ENCODE data around the gene ZC3H7B.

Gene ZC3H7B

DNA sequence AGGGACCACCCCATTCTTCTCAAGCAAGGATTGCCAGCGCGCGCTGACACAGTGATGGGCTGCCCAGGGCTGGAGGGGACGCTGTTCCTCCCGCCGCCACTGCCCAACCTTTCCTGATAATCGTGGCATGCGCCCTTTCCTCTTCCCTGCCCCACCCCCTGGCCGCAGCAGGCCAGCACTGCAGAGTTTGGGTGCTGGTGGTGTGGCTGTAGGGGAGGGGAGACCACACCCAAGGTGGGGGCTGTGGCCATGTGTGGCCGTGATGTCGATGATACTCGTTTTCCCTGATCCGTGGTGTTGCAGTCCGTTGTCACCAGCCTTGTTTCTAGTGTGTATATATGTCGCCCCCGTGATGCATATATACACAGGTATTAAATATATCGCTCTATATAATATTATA, 57.6 kb downstream of the ZC3H7B start:
- DNase-seq: no peak

DNA sequence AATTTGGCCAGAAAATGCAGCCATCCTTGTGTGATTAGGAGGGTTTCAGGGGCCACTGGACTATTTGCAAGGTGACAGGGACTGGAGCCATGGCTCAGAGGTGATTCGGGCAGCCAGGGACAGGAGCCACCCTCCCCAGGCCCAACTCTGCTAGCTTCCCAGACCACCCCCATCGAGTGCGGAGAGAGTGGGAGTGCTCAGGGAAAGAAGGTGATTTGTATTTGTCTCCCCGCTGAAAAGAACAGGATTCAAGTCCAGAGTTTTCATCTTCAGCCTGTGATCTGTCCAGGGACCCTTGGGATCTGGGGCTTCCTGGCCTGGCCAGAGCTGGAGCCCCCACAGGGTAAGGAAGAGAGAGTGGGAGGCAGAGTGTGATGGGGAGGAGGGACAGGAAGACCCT, 58.1 kb downstream of the ZC3H7B start:
- no peak for DNase-seq

DNA sequence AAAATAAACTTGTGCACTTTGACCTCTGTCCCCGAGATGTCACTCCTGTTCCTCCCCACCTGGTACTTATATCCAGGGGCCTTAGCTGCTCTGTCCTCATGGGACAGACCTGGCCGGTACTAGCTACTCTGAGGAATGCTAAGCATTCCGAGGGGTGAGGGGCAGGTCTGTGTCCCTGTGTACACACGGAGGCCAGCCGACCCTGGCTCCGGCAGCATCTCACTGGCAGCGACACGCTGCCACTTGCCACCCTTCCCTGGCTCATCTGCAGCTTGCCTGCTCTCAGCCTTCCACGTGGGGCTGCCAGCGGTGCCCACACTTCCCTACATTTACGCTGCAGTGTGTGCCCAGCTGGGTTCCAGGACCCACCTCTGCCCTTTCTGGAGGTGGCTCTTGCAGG, 58.8 kb downstream of the ZC3H7B start:
- DNase-seq: no peak

DNA sequence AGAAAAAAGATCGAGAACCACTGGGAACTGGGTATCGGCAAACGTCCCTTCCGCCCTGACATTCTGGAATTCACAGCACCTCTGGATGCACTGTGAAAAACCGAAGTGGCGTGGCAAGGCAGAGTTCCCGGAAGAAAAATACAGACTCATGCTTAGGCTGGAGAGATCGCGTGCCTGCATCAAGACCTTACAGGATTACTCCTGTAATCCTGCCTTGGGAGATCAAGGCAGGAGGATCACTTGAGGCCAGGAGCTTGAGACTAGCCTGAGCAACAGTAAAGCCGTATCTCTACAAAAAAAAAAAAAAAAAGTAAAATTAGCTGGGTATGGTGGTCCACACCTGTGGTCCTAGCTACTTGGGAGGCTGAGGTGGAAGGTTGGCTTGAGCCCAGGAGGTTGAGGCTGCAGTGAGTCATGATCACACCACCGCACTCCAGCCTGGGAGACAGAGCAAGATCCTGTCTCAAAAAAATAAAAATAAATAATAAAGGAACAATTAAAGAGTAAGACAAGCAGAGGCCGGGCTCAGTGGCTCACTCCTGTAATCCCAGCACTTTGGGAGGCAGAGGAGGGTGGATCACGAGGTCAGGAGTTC, 60.5 kb downstream of the ZC3H7B start:
- no peak for DNase-seq

DNA sequence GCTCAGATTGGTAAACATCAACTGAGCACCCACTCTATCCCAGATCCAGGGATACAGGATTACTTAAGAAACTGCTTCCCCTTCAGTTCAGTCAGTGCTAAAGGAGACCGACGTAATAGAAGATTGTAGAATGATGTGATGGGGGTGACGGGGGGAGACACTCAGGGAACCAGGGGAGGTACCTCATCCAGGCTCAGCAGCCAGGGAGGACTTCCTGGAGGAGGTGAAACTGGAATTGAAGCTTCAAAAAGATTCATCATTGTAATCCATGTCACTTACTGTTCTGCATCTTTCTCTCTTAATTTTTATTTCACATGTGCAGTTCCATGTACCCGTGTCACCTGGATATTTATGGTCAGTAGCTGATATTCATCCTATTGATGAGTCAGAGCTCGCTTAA, 61.3 kb downstream of the ZC3H7B start:
- DNase-seq: no peak

DNA sequence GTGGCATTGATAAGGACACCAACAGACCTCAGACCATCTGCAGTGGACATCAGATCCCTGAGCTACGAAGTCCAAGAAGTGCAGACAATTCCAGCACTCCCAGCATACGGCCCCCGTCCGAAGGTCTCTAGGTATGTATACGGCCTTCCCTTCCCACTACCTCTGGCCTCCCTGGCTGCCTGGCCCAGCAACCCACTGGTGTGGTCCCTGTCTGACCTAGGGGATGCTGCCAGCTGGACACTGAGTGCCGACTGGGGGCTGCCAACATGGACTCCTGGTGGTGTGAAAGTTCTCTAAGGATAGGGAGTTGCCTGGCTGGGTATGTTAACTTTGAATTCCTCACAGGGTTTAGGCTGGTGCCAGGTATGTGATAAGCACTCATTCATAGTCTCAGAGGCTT, 62.9 kb downstream of the ZC3H7B start:
- DNase-seq: no peak

DNA sequence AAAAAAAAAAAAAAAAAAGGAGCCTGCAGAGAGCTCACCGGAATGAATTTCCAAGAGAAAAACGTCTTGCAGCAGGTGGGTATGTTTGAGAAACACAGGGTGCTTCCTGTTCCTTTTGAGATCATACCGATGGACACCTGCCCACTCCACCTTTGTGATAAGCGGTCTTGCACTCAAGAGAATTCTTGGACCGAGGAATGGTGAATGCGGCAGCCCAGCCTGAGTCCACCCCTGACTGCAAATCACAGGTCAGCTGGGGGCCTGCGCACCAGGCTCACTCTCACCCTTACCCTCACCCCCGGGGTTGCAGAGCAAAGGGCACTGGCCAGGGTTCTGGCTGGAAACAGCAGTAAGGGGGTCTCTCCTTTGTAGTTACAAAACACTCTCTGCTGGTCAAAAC, 63.6 kb downstream of the ZC3H7B start:
- DNase-seq: no peak

DNA sequence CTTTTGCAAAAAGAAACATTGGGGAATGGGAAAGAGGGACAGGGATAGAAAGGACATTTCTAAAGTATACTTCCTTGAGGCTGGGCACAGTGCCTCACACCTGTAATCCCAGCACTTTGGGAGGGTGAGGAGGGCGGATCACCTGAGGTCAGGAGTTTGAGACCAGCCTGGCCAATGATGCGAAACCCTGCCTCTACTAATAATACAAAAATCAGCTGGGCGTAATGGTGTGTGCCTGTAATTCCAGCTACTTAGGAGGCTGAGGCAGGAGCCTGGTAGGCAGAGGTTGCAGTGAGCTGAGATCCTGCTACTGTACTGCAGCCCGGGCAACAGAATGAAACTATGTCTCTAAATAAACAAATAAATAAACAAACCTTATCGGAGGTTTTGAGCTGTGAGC, 64.1 kb downstream of the ZC3H7B start:
- no peak for DNase-seq

DNA sequence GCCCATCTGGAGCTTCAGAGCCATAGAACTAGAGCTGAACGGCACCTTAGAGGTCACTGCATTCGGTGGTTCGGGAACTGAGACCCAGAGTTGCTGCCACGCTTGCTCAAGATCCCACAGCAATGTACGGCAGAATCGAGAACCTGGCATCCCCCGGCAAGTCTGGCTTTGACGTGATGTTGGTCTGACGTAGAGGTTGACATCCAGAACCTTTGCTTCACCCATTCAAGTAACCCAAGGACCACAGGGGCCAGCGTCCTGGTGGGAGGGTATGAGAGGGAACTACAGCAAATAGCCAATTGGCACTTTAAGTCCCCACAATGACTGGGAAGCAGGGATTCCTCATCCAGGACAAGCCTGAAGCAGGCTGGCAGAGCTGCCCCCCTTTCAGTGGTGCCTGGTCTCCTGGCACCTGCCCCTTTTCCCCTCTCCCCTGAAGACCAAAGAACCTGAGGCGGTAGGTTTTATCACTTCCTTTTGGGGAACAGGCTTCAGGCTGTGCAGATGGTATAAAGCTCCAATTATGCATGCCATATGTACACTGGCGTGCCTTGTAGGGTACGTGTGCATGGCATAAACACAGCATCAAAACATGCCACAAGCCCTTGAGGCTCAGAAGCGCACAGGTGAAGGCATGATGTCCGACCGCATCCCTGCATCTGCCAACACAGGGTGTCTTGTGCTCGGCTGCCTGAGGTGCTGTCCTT, 65.2 kb downstream of the ZC3H7B start:
- DNase-seq: no peak

DNA sequence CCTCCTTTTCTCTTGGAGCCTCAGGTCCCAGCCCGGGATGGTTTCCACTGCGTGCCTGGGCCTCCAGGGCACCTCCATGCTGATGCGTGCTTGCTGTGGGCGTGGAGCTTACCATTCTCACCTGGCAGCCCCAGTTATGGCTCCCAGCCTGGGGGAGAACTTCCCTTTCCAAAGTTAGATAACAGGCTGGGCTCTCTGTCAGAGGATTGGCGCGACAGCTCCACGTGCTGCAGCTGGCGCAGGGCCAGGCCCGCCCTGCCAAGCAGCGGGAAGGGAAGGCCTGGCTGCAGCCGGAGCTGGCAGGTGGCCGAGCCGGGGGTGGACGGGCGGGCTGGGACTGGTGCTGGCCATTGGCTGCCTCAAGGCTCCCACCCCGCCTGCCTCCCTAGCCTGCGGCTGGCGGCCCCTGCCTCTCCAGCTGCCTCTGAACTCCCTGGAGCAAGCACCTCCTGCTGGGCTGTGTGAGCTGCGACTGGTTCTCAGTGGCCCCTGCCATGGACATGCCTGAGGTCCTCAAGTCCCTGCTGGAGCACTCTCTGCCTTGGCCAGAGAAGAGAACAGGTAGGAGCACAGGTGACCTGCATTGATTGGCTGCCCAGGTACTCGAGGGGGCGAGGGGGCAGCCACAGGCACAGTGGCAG, 65.8 kb downstream of the ZC3H7B start:
- peak; percentile 98 for DNase-seq

DNA sequence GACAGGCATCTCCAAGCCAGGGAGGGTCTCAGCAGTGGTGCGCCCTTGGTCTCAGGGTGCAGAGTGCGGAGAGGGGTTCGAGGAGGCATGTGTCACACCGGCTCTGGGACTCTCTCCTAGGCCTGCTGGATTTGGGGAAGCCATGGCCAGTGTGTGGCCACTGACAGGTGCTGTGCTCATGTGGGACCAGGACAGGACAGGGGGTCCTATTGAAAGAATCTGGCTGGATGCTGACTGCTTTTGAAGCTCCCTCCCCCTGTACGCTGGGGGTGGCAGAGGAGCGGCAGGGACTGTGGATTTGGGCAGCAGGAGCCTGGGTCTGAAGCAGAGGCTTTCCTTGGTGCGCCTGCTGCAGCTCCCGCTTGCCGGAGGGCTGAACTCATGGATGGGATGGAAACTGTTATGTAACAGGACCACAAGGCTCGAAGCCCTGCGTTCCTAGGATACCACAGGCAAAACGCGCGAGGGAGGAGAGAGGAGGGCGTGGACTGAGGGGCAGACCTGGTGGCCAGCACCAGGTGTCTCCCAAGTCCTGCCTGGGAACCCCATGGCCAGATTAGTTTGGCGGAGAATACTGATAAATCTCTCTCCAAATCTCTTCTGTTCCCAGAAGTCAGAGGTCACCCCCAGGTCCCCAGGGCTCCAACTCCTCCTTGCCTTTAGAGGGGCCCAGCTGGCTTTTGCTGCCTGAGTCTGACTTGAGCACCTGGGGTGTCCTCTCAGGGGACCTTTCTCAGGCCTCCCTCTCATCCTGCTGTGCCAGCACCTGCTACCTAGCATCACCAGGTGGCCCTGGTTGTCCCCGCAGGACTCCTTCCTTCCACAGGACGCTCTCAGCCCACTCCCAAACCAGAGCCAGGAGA, 66.6 kb downstream of the ZC3H7B start:
- DNase-seq: peak; percentile 73

DNA sequence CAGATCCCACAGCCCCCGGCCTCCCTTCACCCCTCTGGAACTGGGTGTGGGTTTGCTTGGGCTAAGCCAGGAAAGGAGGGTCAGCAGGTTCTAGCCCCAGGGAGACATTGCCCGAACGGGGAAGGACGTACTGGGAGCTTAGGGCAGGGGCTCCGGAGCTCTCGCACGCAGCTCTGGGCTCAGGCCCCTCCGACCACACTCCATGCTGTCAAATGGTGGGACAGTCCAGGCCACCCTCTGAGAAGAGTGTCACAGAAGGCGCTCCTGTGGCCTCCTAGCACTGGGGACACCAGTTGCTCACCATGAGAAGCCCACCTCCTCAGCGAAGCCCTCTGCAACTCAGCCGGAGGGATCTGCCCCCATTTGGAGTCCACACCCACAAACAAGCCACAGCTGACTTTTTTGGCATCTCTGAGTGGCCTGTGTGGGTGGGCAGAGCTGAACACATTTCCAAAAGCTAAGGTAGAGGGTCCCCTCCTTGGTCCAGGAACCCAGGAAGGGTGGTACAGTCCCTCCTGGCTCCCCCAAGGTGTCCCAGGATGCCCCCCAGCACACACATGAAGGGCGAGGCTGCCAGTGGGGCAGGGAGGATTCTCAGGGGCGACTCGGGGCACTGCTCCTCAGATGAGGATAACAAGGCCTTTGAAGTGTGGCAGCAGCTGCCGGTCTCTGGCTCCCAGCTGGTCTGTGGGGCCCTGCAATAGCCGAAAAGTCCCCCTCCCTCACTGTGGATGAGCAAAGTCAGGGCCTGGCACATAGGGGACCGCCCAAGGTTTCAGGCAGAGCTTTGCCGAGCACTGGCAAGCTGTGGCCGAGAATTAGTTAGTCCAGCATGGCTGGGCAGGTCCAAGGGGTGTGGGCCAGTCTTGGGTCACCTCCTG, 67.5 kb downstream of the ZC3H7B start:
- peak; percentile 47 for DNase-seq

DNA sequence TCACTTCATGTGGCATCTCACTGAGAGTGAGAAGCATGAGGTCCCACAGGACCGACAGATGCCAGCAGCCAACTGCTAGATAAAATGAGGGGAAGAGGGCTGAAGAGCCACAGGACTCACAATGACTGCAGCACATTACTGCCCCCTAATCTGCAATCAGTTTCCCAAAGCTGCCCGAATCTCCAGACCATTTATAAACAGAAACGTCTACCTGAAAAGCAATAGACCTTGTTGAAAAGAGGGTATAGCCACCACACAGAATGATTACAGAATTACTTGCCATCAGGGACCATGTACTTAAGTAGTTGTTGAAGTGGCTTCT, 68.1 kb downstream of the ZC3H7B start:
- no peak for DNase-seq

DNA sequence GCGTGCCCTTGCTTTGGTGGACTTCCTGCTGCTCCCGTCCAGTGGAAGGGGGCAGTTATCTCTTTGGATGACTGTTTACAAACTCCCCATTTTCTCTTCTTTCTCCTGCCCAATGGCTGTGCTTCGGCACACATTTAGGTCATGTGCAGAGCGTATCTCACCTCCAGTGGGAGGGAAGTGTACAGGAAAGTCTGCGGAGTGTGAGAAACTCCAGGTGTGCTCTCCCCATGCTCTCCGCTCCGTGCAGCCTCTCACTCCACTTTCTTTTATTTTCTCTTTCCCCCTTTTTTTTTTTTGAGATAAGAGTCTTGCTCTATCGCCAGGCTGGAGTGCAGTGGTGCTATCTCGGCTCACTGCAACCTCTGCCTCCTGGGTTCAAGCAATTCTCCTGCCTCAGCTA, 68.5 kb downstream of the ZC3H7B start:
- DNase-seq: no peak

DNA sequence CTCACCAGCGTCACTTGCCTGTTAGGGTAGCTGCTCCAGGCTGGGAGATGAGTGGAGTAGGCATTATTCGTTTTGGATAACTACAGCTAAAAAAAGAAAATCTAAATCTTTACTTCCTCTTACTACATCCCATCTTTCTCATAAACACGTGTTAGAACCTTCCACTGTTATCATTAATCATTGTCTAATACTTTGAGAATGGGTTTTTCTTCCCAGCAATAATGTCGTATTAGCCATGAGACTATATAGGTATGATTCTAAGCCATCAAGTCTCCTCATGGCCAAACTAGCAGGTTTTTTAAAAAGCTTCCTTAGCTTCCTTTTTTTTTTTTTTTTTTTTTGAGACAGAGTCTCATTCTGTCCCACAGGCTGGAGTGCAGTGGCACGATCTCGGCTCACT, 76.5 kb downstream of the ZC3H7B start:
- no peak for DNase-seq

DNA sequence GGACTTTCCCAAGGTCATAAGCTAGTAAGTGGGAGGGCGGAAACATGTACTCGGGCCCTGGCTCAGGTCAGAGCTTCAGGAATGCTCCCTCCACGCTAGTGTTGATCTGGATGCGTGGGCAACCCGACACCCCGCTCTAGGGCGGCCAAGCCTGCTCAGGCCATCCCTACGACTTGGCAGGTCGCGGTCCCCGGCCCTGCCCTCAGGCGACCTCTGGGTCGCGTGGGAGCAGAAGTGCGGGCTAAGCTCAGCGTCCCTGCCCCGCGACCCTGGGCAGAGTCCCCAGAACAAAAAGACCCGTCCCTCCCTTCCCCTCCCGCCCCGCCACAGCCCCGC, 79.6 kb downstream of the ZC3H7B start:
- no peak for DNase-seq

DNA sequence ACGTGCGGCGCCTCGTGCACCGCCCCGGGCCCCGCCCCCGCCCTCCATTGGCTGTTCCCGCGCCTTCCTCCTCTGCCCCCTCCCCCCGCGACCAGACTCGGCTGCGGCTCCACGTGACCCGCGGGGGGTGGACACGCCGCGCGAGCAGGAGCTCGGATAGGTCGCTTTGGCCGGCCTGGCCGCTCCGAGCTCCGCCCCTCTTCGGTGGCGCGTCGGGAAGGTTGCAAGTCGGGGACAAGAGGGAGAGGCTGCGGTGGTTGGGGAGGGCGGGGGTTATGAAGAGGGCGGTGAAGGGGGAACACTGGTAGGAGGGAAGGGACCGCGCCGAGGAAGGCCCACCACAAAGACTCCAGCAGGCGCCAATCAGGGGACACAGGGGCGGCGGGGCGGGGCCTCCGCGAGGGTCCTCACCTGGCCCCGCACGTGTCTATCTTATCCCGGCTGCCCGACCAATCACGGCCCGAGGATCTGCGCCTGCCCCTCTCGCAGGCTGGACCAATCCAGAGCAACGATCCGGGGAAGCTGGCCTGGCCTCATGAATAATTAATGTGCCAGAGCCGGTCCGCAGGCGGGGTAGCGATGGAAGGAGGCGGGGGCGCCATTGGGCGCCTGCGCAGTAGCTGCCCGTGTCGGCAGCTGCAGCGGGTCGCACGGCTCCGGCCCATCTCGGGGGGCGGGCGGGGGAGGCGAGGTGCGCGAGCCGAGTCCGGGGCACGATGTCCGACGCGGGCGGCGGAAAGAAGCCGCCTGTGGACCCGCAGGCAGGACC, 80.2 kb downstream of the ZC3H7B start, which contains the start of gene TEF:
Gene TEF, plus strand, starts transcription at position 614 of the 769 bp plus-strand sequence. Its CDS starts 103 bp downstream, at position 717.
- peak; percentile 98 for DNase-seq

DNA sequence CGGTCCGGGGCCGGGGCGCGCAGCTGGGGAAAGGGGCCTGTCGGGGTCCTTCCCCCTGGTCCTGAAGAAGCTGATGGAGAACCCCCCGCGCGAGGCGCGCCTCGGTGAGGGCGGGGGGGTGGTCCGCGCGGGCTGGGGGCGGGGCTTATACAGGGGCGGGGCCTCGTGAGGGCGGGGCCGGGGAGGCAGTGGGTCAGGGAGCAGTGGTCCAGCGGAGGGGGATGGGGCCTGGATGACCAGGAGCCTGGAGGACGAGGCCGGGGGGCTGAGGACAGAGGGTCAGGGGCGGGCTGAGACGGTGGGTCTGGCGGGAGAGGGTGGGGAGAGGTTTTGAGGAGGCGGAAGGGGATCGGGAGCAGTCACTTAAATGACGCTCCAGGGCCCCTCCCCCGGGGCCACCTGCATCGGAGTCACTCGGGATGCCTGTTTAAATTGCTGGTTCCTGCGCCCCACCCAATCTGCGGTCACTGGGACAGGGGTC, 80.8 kb downstream of the ZC3H7B start:
- DNase-seq: peak; percentile 80

DNA sequence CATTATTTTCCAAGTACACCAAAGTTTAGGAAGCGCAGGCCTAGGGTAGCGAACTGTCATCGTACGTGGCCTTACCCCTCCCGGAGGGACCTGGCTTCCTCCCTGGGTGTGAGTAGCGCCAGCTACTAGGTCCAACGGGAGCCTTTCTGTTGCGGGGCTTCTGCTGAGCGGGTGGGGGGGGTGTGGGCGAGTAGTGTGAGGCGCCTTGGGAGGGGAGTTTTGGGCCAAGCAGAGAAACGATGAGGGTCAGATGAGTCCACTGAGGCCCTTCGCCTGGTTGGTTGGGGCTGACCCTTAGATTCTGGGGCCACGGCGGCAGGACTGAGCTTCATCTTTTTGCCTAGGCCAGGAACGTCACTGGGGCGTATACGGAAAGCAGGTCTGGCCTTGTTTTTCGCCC, 81.3 kb downstream of the ZC3H7B start:
- peak; percentile 30 for DNase-seq

DNA sequence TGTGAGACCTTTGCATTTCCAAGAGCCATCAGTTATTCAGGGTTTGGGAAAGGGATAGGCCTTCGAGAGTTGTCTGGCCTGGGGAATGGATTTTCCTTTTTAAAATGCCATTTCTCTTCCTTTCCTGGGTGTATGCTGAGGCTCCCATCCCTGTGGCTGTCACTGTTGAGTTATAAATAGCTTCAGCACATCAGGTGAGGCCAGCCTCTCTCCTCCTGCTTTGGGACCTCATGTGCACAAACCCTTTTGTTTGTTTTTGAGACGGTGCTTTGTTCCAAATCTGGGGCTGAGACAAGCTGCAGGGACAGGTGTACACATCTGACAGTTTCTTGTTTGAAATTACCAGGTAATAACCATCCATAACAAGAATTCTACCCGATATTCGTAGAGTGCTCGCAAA, 81.8 kb downstream of the ZC3H7B start:
- no peak for DNase-seq

DNA sequence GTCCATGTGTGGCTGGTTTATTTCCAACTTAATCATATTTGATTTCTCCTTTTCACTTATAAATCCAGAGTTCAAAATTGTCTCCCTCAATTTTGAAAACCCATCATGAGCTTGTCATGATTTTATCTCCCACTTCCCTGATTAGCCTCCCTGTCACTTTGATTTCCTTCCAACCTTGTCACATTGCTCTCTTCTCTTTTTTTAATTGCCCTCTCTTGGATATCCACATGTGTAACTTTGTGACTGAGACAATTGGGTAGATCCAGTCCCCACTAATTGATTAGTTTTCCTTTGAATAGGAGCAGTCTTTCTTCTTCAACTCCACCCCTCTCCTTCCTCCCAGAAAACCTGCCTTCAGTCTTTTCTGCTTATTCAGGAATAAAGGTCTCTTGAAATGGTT, 82.8 kb downstream of the ZC3H7B start:
- no peak for DNase-seq

DNA sequence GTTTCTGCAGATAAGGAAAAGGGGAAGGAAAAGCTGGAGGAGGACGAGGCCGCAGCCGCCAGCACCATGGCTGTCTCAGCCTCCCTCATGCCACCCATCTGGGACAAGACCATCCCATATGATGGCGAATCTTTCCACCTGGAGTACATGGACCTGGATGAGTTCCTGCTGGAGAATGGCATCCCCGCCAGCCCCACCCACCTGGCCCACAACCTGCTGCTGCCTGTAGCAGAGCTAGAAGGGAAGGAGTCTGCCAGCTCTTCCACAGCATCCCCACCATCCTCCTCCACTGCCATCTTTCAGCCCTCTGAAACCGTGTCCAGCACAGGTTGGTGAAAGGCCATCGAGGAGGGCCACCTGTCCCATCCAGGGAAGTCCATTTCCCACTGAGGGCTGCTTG, 86.0 kb downstream of the ZC3H7B start:
- no peak for DNase-seq

Data from midbrain (tissue), 1 donor.